Kasumi-1 (cell line): ENCODE results near the gene PLAC8.
"Not testable (repeated sequence)": the region's sequence is repeated elsewhere in the genome, so short reads cannot be mapped to it uniquely, and the experiment has no call there.

Experiments
- DNase-seq, 2 experiments: peaks; one replicate each; lab custom pipeline; 2025; lab: John Stamatoyannopoulos, UW

The PLAC8 gene

DNA sequence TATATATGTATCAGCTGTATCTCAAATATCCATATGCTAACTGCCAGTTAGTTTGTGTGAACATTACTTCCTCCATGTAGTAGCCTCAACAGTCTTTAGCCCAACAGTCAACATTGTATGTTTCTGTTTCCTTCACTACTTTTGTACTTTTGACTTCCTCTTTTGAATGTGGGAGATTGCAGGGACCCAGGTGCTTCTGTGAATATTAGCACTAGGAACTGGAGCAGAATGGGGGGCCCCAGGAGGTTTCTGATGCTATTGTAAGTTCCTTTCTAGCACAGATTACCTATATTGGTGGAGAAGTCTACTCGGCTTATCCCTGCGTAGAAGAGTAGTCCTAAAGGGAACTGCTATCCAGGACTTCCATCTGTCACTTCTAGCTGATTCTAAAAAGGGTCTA, 2.3 kb downstream of the PLAC8 start:
- peak; percentile 96 to 97 for DNase-seq

DNA sequence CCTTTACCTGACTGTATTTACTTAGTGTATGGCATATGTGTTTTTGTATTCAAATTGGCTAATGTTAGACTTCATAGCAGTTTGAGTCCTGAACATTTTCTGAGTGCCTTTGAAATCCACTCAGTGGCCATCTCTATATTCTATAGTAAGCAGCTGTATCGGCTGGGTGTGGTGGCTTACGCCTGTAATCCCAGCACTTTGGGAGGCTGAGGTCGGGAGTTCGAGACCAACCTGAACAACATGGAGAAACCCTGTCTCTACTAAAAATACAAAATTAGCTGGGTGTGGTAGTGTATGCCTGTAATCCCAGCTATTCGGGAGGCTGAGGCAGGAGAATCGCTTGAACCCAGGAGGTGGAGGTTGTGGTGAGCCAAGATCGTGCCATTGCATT, 2.8 kb downstream of the PLAC8 start:
- DNase-seq, result peak in 1 of 2 experiments; percentile 30

DNA sequence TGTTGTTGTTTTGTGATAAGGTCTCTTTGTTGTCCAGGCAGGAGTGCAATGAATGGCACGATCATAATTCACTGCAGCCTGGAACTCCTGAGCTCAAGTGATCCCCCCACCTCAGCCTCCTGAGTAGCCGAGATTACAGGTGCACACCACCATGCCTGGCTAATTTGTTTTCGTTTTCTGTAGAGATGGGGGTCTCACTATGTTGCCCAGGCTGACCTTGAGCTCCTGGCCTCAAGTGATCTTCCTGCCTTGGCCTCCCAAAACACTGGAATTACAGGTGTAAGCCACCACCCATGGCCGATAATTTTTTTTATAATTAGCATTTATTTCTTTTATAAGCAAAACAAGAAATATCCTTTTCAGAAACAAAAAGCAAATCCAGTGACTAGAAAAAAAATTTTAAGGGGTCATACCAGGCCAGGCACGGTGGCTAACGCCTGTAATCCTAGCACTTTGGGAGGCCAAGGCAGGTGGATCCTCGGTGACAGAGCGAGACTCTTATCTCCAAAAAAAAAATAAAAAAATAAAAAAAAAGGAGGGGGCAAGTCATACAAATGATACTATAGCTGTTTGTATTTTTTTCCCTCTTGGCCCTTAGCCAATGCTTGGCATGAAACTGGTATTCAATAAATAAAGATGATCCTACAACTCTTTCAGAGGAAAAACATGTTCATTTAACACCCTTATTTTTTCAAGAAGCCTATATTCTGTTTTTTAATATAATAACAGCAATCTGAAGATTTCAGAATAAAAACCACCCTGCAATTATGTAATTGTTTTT, 3.4 kb downstream of the PLAC8 start:
- DNase-seq, result peak in 1 of 2 experiments; percentile 30

DNA sequence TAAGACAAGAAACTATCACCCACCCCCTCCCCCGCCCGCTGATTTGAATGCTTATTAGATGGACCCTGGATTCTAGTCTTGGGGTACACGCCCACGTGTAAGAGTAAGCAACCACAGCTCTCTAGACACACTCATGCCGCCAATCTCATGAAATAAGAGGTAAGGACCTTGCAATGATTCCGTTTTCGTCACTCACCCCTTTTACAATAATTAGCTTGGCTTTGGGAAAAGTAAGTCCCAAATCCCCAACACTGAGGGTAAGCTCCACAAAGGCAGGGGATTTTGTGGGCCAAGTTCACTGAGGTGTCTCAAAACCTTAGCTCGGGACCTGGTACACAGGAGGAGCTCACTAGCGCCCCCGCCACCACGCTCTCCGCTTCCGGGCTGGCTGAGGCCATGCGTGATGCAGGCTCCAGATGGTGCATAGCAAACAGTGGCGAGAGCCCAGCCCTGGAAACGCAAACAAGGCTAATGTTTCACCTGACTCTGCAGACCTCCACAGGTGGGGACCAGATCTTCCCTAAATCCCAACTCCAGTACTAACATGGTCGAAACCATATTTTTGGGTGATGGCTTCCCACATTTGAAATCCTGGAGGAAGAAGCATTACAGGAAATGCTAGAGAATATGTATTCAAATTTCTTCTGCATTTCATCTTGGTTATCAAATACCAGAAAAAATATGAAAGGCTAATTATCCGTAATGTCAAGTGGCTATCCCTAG, 4.1 kb downstream of the PLAC8 start:
- peak; percentile 87 to 88 for DNase-seq

DNA sequence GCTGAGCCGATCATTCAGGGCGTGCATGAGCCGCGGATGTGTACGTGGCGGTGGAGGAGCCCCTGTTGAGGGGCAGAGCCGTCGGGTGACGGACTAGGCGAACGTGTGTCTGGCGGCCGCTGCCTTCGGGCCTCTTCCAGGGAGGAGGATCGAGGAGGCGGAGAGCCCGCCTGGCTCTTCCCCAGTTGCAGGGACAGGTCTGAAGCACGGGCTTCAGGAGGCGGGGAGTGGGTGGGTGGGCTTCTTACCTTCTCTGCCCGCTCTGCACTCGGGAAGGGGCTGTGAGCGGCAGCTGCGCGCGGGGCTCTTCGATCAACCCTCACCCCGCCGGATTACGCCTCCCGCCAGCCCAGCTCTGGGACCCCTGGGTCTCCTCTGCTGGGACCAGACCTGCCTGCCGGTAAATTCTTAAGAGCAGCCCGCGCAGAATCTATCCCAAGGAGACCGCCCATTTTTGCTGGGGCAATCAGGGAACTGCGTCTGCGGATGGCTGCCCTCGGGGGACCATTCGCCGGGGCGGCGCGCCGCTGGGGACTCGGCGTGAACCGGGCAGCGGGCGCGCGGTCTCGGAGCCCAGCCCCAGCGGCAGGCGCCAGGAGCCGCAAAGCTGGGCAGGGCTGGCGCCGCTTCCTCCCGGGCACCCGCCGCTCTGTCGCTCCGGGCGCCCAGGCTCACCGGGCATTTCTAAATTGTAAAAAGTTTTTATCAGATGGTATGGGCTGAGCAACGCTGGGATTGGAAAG, 4.9 kb downstream of the PLAC8 start:
- peak; percentile 59 to 64 for DNase-seq

DNA sequence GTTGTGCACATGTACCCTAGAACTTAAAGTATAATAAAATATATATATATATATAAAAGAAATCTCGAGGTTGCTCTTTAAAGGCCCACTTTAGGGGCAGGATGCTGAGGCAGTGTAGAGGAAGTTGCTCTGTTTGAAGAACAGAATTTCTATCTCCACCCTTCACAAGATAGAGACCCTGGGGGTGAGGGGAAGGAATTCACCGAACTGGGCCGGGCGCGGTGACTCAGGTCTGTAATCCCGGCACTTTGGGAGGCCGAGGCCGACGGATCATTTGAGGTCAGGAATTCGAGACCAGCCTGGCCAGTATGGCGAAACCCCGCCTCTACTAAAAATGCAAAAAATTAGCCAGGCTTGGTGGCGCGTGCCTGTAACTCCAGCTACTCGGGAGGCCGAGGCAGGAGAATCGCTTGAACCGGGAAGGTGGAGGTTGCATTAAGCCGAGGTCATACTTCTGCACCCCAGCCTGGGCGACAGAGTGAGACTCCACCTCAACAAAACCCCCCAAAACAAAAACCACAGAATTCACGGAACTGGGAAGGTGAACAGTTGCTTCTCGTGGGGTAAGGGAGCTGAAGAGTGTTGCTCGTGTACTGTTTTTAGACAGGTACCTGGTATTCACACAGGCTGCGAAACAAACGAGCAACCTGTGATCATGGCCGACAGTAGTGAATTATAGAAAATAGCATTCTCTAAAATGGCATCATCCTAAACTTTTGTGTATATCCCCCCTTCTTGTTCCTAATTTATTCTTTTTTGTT, 6.2 kb downstream of the PLAC8 start:
- peak; percentile 7 to 30 for DNase-seq

DNA sequence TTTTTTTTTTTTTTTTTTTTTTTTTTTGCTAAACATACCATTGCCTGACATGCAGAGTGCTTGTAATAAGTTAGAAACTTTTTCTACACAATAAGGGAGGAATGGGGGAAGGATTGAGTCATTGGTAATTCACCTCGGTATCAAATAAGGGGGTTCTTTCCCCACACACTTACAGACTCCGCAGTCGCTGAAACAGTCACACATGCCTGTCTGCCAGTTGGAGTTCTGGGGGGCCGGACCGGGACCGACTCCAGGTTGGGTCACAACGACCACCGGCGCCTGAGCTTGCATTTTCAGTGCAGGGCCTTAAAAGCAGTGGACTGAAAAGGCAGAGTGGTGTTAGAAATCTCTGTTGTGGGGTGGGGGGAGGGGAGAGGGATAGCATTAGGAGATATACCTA, 6.9 kb downstream of the PLAC8 start:
- DNase-seq, result no peak

DNA sequence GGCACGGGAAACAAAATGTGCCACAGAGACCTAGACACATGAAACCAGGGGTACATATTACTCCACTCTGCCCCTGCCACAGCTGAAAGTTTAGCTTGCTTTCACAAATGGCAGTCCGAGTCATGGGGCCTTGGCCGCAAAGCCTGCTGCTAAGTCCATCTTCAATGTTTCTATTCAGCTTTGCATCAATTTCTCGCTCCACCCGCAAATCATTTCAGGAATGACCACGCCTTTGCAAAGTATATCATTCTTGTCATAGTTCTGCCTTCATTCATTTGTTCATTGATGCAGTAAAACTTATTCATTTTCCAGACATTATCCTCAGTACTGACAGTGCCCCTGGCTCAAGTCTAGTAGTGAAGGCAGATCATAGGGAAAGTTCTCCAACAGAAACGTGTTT, 9.5 kb downstream of the PLAC8 start:
- DNase-seq, result no peak

DNA sequence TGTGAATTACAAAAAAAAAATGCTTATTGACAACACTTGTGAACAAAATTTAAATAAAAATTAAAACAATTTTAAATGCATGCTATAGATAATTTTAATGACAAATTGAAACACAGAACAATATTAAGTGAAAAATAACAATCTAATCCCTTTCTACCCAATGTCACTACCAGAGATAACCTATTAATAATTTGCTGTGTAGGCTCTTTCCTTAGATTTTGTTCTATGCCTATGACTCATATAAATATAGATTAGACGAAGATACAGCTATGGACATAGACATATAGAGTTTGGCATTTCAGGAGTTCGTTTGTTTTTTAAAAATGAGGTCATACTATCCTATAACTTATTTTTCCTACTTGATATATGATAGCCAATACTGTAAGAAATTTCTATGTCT, 18.1 kb downstream of the PLAC8 start:
- no peak for DNase-seq

DNA sequence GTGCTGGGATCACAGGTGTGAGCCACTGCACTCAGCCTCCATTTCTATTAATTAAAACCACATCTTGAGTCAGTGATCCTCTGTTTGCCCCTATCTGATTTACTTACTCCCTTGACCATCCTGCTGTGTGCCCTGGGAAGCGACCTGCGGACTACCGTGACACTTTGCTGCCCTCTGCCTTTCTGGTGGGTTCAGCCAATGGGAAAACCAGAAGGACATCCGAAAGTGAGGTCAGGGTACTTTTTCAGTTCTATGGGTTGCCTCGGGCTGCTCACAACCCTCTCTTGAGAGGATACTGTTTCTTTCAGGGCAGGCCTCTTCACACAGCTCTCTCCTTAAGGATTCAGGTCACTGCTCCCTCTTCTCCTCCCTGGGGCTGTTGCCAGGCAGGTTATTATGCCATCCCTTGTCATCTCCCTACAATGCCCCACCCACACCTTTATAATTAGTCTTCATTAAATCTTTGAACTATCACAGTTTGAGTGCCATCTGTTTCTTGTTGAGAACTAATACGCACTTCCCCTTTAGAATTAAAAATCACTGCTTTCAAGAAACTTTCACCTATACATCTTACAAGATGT, 21.4 kb downstream of the PLAC8 start:
- DNase-seq, result no peak

DNA sequence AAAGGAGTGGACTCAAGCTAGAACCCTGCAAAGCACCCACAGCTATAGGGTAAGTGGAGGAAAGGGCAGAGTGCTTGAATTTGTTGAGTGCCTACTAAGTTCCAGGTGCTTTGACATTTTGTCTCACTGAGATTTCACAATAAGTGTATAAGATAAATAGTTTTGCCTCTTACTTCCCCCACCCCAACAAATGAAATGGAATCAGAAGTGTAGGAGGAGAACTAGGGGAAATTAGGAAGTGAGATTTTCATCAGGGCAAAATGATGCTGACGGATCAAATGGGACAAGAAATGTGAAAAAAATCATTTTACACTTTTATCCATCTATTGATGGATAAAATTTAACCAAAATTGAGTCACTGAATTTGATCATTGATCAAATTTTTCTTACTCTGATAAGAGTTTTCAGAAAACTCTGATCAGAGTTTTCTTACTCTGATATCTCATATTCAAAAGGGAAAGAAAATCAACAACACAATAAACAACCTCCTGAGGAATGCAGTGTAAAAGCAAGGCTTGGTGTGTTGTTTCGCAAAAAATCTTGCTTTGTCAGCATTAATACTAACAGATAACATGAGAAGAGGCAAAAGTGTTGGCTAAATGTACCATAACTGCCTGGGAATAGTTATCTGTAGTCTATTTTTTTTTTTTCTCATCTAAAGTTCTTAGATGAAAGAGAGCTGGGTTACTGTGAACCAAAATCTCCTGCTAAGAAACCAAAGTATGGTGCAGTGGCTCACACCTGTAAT, 24.9 kb downstream of the PLAC8 start:
- no peak for DNase-seq

DNA sequence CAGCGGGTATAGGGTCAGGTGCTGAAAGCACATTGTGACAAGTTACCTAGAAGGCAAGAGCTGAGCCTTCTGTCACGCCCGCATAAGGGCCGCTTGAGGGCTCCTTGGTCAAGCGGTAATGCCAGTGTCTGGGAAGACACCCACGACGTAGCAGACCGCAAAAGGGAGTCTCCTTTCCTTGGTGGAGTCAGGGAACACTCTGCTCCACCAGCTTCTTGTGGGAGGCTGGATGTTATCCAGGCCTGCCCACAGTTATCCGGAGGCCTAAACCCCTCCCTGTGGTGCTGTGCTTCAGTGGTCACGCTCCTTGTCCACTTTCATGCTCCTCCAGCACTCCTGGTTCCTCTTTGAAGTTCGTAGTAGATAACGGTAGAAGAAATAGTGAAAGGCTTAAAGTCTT, 29.6 kb downstream of the PLAC8 start:
- not testable (repeated sequence) for DNase-seq

DNA sequence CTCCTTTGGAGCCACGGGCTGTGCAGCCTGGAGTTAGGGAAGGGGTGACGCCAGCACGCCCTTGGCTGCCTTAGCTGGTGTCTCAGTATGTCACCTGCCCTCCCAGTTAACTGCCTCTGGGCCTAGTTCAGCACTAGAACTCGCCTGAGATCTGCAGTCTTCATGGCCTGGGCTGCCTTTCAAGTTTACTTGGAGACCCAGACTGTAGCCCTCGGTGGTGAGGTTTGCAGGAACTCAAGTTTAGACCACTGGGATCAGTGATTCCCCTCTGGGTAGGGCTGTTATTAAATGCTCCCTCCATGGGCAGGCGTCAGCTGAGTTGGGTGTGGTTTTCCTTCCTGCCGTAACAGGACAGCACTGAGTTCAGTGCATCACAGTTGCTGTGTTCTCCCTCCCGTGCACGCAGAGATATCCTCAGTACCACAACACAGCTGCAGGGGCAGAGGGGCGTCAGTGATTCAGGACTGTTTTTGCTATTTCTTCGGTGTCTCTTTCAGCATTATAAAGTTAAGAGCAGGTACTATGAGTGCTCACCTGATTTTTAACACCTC, 30.5 kb downstream of the PLAC8 start:
- DNase-seq, result peak in 1 of 2 experiments; percentile 8

DNA sequence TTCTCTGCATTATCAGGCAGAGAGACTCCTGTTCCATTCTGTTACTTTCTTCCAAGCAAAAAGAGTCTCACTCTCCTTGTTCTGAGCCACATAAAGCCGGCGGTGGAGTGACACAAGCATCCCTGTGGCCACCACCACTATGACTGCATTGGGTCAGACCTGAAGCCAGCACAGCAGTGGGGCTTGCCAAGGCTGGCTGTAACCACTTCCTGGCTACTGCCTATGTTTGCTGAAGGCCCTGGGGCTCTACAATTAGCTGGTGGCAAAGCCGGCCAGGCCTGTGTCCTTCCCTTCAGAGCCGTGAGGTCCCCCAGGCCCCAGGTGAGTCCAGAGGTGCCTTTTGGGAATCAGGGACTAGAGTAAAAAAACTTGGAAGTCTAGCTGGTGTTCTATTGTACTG, 31.8 kb downstream of the PLAC8 start:
- no peak for DNase-seq

DNA sequence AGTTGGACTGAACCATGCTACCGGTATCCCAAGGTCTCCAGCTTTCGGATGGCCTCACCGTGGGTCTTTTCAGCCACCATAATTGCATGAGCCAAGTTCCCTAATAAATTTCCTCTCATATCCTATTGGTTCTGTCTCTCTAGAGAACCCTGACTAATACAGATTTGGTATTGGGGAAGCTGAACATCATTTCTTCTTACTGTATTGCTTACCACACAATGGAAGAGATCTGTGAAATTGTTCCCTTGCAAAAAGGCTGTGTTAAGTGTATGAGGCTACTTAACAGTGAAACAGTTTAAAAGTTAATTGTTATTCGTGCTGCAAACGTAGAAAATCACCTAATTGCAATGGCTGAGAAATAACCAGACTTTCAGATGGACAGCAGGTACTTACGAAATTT, 34.0 kb downstream of the PLAC8 start:
- DNase-seq, result no peak

DNA sequence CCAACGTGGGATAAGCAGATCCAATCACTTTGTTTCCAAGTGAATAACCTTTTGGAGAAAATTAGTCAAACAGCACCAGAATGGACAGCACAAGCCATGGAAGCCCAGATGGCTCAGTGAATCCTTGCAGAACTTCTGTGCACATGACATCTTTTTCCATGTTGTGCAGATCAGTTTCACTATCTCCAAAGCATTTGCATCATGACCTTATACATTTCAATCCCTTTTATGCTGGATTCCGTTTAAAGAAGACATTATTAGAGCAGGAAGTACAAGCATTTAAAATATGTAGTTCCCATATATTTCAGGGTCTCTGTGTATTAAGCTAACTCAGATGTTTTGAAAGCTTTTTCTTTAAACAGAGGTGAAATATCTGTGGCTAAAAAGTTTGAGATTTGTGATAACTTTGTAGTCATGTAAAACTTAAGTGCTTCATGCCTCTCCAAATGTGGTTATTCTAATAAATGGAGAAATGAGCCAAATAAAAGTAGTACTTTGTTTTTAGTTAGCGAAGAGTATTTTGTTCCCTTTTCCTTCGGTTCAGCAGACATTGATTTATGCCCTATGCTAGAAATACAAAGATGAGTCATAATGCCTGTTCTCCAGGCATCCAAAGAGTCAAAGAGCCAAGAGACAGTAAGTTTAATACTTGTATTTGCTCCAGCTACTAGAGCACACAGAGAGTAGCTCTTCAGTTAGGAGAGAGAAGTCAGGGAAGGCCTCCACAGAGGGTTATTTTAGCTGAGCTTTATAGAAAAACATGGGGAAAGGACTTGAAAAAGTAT, 39.0 kb downstream of the PLAC8 start:
- no peak for DNase-seq

DNA sequence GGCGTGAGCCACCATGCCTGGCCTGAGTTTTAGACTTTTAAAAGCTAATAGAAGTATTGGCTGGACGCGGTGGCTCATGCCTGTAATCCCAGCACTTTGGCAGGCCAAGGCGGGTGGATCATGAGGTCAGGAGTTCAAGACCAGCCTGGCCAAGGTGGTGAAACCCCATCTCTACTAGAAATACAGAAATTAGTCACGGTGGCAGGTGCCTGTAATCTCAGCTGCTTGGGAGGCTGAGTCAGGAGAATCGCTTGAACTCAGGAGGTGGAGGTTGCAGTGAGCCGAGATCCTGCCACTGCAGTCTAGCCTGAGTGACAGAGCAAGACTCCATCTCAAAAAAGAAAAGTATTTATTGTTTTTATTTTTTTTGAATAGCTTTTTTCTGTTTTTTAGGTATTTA, 39.7 kb downstream of the PLAC8 start:
- DNase-seq, result not testable (repeated sequence)

DNA sequence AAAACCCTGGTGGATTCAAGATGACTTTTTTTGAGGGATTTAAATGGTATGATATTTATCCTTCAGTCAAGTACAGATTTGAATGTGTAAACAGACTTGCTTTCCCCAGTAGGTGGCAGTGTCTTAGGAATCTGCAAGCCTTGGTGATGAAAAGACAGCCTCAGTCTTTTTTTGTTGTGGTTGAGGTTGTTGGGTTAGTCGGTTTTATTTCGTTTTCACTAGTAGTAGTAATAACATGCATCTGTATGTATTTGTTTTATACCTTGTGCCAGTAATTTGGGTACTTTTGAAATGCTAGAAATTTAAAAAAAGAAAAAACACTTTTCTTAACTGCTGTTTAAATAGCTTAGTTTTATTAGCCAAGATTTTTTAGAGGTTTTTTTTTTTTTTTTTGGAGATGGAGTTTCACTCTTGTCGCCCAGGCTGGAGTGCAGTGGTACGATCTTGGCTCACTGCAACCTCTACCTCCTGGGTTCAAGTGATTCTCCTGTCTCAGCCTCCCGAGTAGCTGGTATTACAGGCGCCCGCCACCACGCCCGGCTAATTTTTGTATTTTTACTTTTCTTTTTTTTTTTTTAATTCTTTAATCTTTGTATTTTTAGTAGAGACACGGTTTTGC, 40.3 kb downstream of the PLAC8 start:
- DNase-seq, result peak; percentile 85 to 90

DNA sequence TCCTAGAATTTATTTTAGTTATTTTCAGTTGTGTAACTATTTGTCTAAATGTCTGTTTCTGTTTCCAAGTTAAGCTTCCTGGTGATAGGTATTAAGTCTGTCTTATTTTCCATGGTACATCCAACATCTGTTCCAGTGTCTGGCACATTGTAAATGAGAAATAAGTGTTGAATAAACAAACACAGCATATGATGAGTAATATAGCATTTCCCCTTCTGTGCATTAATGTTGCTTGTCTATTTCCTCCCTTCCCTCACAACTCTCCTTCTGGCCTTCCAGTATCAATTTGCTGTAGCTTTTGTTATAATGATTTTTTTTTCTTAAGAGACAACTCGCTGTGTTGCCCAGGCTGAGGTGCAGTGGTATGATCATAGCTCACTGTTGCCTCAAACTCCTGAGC, 43.4 kb downstream of the PLAC8 start:
- DNase-seq, result no peak
